Spleen (tissue), 7 donors: ENCODE results near the gene C13orf42.

ENCODE experiments used
- POLR2A ChIP-seq, 3 donors: fragments of 450-650 bp; IDR thresholded peaks; one replicate each; pipeline ENCODE4 v1.5.1; 2017; ENCODE audit warnings: antibody characterized with exemption in 3 of 3, mild to moderate bottlenecking in 1 of 3
- POLR2AphosphoS5 ChIP-seq, 3 donors: sonication (generic); formaldehyde crosslinking; IDR thresholded peaks; one replicate each; pipeline ENCODE4 v1.5.1; 2017; ENCODE audit warnings: antibody characterized with exemption in 3 of 3
- TF ChIP-seq, protein P1 (sequence below), 11 experiments: fragments of 200-600 bp in 7 of 11; fragments of 450-650 bp in 4 of 11; sonication (generic) in 4 of 11; IDR thresholded peaks in 8 of 11; conservative IDR thresholded peaks in 3 of 11; 1 replicate in 7 of 11; 2 replicates in 4 of 11; pipeline versions ENCODE4 v1.4.0 to v1.8.0; 2016 to 2021; ENCODE audit warnings: antibody characterized with exemption in 11 of 11, inconsistent platforms in 4 of 11, mild to moderate bottlenecking in 1 of 11
- donor health status: DM: no; HTN: no; CAD: no; lungs with moderate emphysema.
- donor health status: DM: no; HTN: no; CAD: no.
- donor health status: DM: no; HTN: no; CAD: no.

GRCh38 chr13:51147732-51148131 lies 36.7 kb upstream of the C13orf42 start:
- TF ChIP-seq, protein P1, sequence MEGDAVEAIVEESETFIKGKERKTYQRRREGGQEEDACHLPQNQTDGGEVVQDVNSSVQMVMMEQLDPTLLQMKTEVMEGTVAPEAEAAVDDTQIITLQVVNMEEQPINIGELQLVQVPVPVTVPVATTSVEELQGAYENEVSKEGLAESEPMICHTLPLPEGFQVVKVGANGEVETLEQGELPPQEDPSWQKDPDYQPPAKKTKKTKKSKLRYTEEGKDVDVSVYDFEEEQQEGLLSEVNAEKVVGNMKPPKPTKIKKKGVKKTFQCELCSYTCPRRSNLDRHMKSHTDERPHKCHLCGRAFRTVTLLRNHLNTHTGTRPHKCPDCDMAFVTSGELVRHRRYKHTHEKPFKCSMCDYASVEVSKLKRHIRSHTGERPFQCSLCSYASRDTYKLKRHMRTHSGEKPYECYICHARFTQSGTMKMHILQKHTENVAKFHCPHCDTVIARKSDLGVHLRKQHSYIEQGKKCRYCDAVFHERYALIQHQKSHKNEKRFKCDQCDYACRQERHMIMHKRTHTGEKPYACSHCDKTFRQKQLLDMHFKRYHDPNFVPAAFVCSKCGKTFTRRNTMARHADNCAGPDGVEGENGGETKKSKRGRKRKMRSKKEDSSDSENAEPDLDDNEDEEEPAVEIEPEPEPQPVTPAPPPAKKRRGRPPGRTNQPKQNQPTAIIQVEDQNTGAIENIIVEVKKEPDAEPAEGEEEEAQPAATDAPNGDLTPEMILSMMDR (IDR thresholded peaks at IDR 0.05 in 8 of 11, conservative IDR thresholded peaks at IDR 0.05 in 3 of 11): no peak
- TF ChIP-seq POLR2AphosphoS5 (IDR thresholded peaks at IDR 0.05) (no peak), POLR2A (IDR thresholded peaks at IDR 0.05) (no peak)
